SKM-1 (cell line): ENCODE measurements around the gene KIAA2012.

Experiments
- DNase-seq: peaks from one replicate; lab custom pipeline; 2025; ENCODE audit not compliant: unreplicated experiment; lab: John Stamatoyannopoulos, UW

KIAA2012 gene

DNA sequence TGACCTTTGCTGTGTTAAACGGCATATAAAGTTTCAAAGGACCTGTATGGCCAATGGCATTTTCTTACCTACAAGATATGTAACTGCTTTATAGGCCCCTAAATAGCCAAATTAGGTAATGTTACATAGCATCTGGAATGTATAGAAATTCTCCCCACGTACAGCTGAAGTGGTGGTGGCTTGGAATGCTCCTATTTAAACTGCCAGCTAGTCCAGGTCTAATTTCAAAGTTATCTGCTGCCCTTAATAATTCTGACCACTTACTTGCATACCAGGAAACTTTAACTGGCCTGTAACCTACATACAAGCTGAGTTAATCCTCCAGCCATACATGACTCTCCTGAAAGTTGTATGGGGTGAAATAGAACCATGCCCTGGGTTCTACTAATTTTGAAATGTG, 1.3 kb downstream of the KIAA2012 start:
- no peak for DNase-seq

DNA sequence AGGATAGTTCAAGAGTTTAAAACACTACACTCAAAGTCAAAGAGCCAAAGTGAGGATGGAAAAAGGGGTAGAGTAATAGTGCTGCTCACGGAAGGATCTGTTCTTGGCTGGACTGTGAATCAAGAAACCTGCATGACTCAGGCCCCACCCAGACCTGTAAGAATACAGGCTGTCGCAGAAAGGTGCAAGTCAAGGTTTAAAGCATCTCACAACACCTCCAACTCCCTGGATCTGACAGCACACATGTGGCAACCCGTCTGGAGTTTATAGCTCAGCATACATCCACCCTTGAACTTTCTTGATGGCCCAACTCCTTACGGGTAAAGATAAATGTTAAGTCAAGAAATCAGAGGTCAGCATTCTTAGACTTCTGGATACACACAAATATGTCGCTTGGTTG, 6.3 kb downstream of the KIAA2012 start:
- DNase-seq = no peak

- no peak for DNase-seq
Observed at GRCh38 chr2:202084265-202084664, 11.2 kb downstream of the KIAA2012 start.

GRCh38 chr2:202088777-202089176, 15.7 kb downstream of the KIAA2012 start:
- no peak for DNase-seq

- DNase-seq = no peak
Observed at GRCh38 chr2:202090530-202090929, 17.5 kb downstream of the KIAA2012 start.

DNA sequence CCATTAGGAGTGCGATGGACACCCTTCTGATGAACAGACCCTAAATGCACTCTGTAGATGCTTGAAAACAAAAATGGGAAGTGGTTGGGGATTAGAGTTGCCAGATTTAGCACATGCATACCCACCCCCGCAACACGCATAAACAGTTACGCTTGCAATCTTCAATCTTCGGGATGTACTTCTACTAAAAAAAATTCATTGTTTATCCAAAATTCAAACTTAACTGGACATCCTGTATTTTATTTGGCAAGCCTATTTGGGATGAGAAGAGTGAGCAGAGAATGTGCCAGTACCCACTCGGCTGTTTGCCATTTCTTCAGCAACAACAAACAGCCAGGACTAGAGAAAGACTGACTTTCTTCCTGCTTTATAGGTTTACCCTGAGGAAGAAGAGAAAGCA, 18.4 kb downstream of the KIAA2012 start:
- no peak for DNase-seq

GRCh38 chr2:202094426-202094986, 21.5 kb downstream of the KIAA2012 start:
- no peak for DNase-seq

DNA sequence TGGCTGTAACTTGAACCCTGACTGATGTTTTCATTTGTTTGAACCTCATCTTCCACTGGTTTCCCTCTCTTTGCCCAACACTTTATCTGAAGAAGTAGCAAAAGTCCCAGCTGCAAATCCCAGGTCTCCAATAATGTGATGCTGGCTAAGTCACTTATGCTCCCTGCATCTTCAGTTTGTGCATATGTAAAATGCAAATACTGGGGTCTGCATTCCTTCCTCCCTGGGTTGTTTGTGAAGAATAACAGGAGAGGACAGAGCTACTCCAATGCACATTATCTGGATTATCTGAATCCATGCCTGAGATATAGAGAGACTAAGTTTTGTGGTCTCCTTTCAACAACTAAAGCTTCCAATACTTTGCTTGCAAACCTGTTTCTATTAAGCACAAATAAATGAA, 22.2 kb downstream of the KIAA2012 start:
- DNase-seq = no peak

DNA sequence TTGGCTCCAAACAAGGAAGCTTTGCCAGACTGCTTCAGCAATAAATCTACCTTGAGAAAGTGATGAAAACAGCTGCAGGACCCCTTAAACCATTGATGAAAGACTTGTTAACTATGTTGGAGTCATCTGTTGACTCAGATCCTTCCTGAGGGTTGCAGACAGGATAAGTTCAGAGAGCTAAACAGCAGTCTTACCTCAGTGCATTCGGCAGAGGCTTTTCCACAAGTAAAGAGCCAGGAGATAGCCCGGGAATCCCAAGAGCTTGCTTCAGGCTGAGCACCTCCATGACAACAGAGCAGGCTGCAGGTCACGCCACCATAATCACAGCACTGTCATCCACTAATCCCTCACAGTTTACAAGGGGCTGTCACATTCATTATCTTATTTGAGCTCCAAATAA, 23.7 kb downstream of the KIAA2012 start:
- no peak for DNase-seq

DNA sequence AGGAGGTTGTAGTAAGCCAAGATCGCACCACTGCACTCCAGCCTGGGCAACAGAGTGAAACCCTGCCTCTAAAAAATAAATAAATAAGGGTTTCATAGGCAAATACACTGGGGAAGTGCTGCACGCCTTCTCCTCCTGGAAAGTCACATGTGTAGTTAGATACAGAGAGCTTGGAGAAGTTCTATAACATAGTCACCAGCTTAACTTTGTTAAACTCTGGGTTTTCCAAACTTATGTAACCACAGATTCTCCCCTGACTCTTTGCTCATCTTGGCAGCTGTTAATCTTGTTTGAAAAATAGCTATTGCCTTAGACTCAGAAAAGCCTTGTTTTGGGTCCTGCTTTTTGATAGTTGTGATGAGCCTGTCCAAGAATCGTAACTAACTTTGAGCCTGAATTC, 25.2 kb downstream of the KIAA2012 start:
- DNase-seq = no peak

DNA sequence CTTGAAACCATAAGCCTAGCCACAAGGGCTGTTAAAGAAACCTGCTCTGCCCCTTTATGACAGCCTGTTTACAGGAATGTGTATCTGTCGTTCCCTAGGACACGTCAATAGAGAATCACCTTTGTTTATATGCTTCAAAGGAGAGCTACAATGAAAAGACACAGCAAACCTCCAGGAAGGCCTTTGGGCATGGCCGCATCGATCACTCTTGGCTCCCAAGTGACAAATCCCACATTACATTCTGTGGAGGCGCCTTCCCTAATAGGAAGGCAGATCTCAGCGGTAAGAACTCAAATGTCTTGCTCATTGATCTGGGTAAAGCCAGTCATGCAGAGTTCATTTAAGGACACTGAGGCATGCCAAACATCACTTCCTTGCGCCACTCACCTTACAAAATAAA, 26.5 kb downstream of the KIAA2012 start:
- no peak for DNase-seq

DNA sequence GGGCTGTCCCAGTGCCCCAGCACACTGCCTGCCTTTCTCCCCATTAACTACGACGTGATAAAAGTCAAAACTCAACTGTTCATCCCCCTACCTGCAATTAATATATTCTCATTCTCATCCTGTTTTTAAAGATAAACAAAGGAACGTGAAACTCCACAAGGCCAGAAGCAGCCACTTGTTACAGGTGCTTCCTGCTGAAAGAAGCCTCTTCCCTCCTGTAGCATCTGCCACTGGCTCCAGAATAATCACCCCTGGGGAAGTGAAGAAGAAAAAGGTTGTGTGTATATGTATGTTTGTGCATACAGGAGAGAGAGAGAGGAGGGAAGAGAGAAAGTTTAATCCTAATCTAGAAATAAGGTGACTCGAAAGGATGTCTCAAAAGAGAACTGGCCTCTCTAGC, 27.1 kb downstream of the KIAA2012 start:
- DNase-seq = no peak

DNA sequence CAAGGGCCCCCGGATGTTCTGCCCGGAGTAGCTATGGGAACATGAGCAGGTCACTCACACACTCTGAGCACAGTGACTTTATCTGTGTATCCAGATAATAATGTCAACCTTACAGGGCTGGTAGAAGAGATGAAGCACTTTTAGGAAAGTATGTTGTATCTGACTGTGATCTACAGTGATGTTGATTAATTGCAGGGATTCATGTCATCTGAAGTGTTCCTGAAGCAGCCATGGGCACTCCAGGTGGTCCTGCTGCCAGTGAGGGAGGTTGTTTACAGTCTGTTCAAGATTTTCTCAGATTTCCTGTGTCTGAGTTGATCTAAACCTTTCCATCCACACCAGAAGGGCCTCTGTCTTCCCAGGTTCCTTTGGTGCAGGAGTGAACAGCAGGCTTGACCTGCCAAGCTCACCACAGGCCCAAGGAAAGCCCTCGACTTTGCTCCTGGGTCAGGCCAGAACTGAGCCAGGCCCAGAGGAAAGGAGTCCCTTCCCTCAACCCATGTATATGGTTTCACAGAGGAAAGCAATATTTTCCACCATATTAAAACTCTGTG, 28.0 kb downstream of the KIAA2012 start:
- no peak for DNase-seq

DNA sequence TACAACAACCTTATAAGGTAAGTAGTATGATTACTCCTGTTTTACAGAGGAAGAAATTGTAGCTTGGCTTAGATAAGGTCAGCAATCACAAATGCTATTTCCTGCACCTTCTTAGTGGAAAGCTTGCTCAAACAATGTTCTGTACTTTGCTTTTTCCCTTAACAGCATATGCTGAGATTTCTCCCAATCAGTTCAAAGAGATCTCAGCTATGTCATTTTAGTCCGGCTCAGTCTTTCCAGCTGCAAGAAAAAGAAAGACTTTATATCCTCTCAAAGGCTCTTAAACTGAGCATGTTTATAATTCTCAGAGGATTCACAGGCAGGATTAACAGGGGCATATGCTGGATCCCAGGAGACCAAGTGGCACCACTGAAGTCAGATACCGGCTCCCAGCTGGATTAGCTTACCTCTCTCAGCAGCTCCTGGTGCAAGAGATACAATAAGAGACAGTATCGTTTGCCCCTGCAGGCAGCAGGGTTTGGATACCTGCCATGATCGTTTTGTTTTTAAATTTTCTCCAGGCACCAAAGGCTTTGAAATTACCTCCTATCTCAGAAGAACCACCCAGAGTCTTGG, 29.5 kb downstream of the KIAA2012 start:
- DNase-seq = no peak

- DNase-seq = peak; percentile 40
Observed at GRCh38 chr2:202104286-202104870, 31.3 kb downstream of the KIAA2012 start.

DNA sequence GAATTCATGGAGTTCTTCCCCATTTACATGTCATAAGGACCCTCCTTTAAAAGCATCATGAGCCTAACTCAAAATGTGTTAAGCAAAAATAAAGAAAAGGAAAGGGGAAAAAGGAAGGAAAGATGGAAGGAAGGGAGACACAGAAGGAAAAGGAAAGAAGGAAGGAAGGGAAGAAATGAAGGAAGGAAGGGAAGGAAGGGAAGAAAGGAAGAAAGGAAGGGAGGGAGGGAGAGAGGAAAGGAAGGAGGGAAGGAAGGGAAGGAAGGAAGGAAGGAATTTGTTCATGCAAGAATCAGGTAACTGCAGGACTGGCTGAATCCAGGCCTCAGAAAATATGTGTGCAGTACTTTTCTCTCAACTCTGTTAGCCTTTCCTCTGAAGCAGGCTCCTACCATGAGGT, 32.0 kb downstream of the KIAA2012 start:
- DNase-seq = no peak

DNA sequence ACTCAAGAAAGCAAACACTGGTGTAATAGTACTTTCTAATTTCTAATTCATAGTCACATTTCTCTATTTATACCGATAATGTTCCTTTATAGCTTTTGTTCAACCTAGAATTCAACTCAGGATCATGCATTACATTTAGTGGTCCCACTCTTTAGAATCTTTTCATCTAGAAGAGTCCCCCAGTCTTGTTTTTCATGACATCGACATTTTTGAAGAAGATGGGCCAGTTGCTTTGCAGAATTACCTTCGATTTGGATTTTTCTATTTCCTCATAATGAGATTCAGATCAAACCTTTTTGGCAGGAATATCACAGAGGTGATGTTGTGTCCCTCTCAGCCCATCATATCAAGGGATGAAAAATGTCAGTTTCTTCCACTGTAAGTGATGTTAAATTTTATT, 35.3 kb downstream of the KIAA2012 start:
- no peak for DNase-seq

DNA sequence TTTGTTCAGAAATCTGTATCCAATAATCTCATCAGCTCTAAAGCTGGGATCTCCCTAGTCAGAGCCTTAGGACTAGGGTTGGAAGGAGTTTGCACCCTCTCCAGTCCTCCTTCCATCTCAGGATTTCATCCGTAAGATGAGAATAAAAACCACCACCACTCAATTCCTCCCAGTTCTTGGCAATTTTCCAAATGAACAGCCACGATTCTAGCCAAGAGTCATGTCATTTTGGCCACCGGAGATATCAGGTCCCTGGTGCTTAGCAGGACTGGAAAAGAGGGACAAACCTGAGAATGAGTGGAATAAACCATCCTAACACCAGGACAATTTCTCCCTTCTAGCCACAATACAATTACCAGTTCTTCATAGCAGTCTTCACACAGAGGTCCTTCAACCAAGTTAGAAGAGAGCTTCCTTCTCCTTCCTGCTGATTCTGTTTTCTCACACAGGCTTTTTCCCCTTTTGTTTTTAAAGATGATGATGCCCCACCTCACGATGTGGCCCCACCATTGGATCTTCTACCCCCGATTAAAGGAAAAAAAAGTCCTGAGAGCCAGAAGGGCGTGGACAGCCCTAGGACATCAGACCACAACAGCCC, 36.2 kb downstream of the KIAA2012 start:
- DNase-seq = no peak

DNA sequence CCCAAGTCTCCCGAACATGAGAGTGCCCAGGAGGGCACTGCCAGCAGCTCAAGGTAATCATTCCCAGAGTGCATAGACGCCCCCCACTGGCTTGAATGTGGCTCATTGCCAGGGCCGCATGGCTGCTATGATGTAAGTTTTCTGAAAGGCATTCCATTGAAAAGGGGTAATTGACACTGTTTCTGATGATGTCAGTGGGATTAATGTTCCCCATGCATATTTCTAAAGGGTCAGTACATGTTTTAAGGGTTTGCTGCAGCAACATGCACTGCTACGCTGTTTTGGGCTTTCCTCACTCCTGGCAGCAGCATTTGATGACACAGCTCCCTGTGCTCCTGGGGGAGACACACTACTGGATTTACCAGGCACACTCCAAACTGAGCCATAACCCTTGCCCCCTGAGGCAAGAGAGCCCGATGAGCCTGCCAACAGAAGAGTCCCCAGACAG, 36.7 kb downstream of the KIAA2012 start:
- no peak for DNase-seq

GRCh38 chr2:202110491-202110890, 37.4 kb downstream of the KIAA2012 start:
- no peak for DNase-seq

DNA sequence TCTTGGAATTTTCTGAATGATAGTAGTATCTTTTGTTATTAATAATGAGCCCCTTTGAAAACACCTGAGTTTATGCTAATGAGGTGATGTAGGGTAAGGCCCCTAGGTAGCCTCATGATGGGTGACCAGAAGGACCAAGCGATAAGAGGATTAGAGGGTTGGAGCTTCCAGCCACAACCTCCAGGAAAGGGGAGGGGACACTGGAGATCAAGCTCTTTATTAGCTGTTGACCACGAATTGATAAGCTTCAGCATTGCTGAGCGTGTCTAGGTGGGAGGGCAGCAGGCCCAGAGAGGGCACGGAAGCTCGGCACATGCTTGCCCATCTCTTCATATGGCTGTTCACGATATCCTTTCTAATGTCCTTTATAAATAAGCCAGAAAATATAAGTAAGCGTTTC, 39.0 kb downstream of the KIAA2012 start:
- no peak for DNase-seq

- no peak for DNase-seq
Observed at GRCh38 chr2:202113571-202114142, 40.6 kb downstream of the KIAA2012 start.
